ENCODE results near the gene KIAA0513.
"Not testable (repeated sequence)": the region's sequence is repeated elsewhere in the genome, so short reads cannot be mapped to it uniquely, and the experiment has no call there.

KIAA0513 gene

DNA sequence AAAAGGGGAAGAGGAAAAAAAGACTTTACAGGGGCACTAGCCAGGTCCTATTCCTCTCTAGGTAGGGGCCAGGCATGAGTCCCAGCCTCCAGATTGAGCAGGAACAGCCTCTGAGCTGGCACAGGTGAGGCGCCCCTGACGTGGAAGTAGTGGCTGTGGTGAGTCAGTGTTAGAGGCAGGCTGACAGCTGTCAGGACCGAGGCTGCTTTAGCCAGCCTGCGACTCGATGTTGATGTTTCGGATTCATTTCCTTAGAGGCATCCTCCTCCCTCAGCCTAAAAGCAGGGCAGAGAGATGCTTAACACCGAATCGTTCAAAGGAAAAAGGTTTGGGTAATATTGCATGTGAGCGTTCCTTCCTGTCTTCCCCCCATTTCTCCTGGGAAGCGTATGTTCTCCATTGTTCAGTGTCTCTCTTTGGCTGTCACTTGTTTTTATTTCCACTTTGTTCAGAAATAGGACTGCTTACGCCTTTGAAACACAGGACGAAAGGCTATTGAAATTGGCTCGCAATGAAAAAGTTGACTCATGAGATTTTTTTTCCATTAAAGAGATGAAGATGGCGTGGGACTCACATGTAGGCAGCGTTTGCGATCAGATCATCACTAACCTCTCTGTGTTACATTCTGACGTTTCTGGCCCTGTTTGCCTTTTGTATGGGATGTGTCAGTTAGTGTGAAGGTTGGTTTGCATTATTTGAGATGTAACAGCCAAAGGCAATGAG lies 1.3 kb downstream of the KIAA0513 start:
- DNase-seq (ENCODE audit: low read depth) = peak; percentile 31
- TF ChIP-seq, protein P1, sequence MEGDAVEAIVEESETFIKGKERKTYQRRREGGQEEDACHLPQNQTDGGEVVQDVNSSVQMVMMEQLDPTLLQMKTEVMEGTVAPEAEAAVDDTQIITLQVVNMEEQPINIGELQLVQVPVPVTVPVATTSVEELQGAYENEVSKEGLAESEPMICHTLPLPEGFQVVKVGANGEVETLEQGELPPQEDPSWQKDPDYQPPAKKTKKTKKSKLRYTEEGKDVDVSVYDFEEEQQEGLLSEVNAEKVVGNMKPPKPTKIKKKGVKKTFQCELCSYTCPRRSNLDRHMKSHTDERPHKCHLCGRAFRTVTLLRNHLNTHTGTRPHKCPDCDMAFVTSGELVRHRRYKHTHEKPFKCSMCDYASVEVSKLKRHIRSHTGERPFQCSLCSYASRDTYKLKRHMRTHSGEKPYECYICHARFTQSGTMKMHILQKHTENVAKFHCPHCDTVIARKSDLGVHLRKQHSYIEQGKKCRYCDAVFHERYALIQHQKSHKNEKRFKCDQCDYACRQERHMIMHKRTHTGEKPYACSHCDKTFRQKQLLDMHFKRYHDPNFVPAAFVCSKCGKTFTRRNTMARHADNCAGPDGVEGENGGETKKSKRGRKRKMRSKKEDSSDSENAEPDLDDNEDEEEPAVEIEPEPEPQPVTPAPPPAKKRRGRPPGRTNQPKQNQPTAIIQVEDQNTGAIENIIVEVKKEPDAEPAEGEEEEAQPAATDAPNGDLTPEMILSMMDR (IDR thresholded peaks at IDR 0.05; ENCODE audit: low read depth, low read length, missing control alignments) = no peak
- H3K4me3 ChIP-seq (ENCODE audit: low read depth, low read length) = peak overlapping the region; percentile 77

- TF ChIP-seq, protein P1 (IDR thresholded peaks at IDR 0.05; ENCODE audit: low read depth, low read length, missing control alignments) = no peak
- no peak overlapping the region for H3K4me3 ChIP-seq (ENCODE audit: low read depth, low read length)
- DNase-seq (ENCODE audit: low read depth) = peak; percentile 33
These were observed 1.8 kb downstream of the KIAA0513 start for GRCh38 chr16:85029408-85029784.

GRCh38 chr16:85029981-85030401 lies 2.4 kb downstream of the KIAA0513 start:
- H3K4me3 ChIP-seq (ENCODE audit: low read depth, low read length) = no peak overlapping the region
- TF ChIP-seq, protein P1 (IDR thresholded peaks at IDR 0.05; ENCODE audit: low read depth, low read length, missing control alignments) = no peak
- DNase-seq (ENCODE audit: low read depth) = no peak

GRCh38 chr16:85031451-85031850 lies 3.9 kb downstream of the KIAA0513 start:
- TF ChIP-seq, protein P1 (IDR thresholded peaks at IDR 0.05; ENCODE audit: low read depth, low read length, missing control alignments) = no peak
- no peak overlapping the region for H3K4me3 ChIP-seq (ENCODE audit: low read depth, low read length)
- no peak for DNase-seq (ENCODE audit: low read depth)

DNA sequence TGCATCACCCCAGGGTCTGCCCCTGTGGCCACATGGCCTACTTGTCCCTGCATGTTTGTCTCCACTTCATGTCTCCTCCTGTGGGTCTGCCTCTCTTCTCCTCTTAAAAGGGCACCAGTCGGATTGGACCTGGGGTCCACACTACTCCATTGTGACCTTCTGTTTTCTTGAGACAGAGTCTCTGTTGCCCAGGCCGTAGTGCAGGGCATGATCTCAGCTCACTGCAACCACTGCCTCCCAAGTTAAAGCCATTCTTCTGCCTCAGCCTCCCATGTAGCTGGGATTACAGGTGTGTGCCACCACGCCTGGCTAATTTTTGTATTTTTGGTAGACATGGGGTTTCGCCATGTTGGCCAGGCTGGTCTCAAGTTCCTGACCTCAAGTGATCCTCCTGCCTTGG lies 4.6 kb downstream of the KIAA0513 start:
- not testable (repeated sequence) for DNase-seq (ENCODE audit: low read depth)

GRCh38 chr16:85033171-85033570 lies 5.6 kb downstream of the KIAA0513 start:
- no peak overlapping the region for H3K4me3 ChIP-seq (ENCODE audit: low read depth, low read length)
- no peak for DNase-seq (ENCODE audit: low read depth)
- TF ChIP-seq, protein P1 (IDR thresholded peaks at IDR 0.05; ENCODE audit: low read depth, low read length, missing control alignments) = no peak

More for the DNA sequence above, 4.6 kb downstream of the KIAA0513 start:
- not testable (repeated sequence) for H3K4me3 ChIP-seq (ENCODE audit: low read depth, low read length)

DNA sequence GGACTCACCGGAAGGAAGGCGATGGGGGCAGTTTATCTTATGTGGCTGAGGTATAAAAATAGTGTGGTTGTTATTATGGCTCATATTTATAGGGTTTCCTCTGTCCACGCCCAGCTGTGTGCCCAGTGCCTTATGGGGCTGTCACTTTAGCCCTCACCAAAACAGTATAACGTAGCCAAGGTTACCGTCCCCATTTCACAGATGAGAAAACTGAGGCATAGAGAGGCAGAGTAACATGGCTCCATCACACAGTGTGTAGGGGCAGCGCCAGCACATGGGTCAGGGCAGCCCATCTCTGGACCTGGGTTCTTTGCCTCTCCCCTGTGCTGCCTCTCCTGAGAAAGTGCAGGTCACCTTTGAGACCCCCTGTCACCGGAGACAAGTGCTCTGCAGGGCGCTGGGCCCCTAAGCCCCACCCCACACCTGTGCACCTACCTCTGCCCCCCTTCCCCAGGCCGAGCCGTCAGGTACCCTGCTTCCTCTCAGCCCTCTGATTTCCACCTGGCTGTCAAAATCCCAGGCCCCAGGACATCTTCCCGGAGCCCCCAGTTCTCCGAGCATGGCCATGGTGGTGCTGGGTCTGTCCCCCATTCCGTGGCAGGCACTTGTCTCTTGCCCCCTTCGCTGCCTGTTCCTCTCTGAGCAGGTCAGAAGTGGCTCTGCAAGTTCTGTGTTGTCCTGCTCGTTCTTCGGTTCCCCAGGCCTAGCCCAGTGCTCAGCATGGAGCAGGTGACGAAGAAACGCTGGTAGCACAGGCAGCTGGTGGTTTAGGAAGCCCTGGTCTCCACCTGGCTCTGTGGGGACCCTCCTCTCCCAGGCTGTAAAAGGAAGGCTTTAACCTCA lies 7.2 kb downstream of the KIAA0513 start:
- TF ChIP-seq, protein P1 (IDR thresholded peaks at IDR 0.05; ENCODE audit: low read depth, low read length, missing control alignments) = no peak
- H3K4me3 ChIP-seq (ENCODE audit: low read depth, low read length) = no peak overlapping the region
- no peak for DNase-seq (ENCODE audit: low read depth)
